Endothelial cell of umbilical vein (primary cell): Measurements from ENCODE around the gene GSC2.

ENCODE experiments used
- CTCF ChIP-seq, 2 donors: IDR thresholded peaks; 1 replicate in 1 of 2; 2 replicates in 1 of 2; pipeline ENCODE4 v1.5.1; 2011; ENCODE audit warnings: low read length in 2 of 2, mild to moderate bottlenecking in 2 of 2, moderate library complexity in 2 of 2, control low read depth in 1 of 2, inconsistent platforms in 1 of 2, low read depth in 1 of 2; ENCODE audit not compliant: insufficient read depth in 1 of 2; ENCODE audit errors: extremely low read depth in 1 of 2
- POLR2A ChIP-seq: IDR thresholded peaks from 2 replicates; pipeline ENCODE4 v1.6.1; 2012; ENCODE audit warnings: low read depth, mild to moderate bottlenecking, control low read depth, low read length
- POLR2AphosphoS5 ChIP-seq: IDR thresholded peaks from 2 replicates; pipeline ENCODE4 v1.6.1; 2012; ENCODE audit warnings: low read depth, mild to moderate bottlenecking, control low read depth, low read length, moderate library complexity; ENCODE audit not compliant: insufficient read depth

GRCh38 chr22:19183216-19183615 is 33.1 kb upstream of the GSC2 start:
- TF ChIP-seq CTCF (IDR thresholded peaks at IDR 0.05; ENCODE audit: extremely low read depth in 1 of 2, insufficient read depth in 1 of 2, low read depth in 1 of 2, low read length in 2 of 2) (no peak), POLR2A (no peak), POLR2AphosphoS5 (no peak)
